Mesendoderm (in vitro differentiated cells): ENCODE measurements around the gene BET1L.
"Not testable (repeated sequence)": the region's sequence is repeated elsewhere in the genome, so short reads cannot be mapped to it uniquely, and the experiment has no call there.

ENCODE experiments used
- DNase-seq: peaks from one replicate; pipeline ENCODE4 v3.0.0; 2013
- H2AK5ac ChIP-seq: 2 replicates; pipeline ENCODE4 v1.6.1; 2013; ENCODE audit warnings: low read length, inconsistent platforms
- H2BK120ac ChIP-seq: 2 replicates; pipeline ENCODE4 v1.6.1; 2013; ENCODE audit warnings: low read depth, mild to moderate bottlenecking, low read length, moderate library complexity, mixed read lengths
- H2BK15ac ChIP-seq: replicated peaks from 2 replicates; pipeline ENCODE4 v1.6.1; 2013; ENCODE audit warnings: low read depth, mild to moderate bottlenecking, moderate library complexity
- H2BK5ac ChIP-seq: 2 replicates; pipeline ENCODE4 v1.6.1; 2013; ENCODE audit warnings: low read length, inconsistent platforms
- H3K18ac ChIP-seq: 2 replicates; pipeline ENCODE4 v1.6.1; 2013; ENCODE audit warnings: mild to moderate bottlenecking, low read length, mixed read lengths
- H3K23ac ChIP-seq: one replicate; pipeline ENCODE4 v1.6.1; 2013; ENCODE audit warnings: low read length
- H3K27ac ChIP-seq: 2 replicates; pipeline ENCODE4 v1.5.1; 2013; ENCODE audit warnings: low read depth, mild to moderate bottlenecking, inconsistent platforms, low read length, moderate library complexity
- H3K27me3 ChIP-seq: 2 replicates; pipeline ENCODE4 v1.6.1; 2013; ENCODE audit warnings: low read length, control low read depth, mild to moderate bottlenecking, inconsistent platforms; ENCODE audit not compliant: insufficient read depth, poor library complexity
- H3K36me3 ChIP-seq: 2 replicates; pipeline ENCODE4 v1.6.1; 2013; ENCODE audit warnings: low read length, inconsistent platforms; ENCODE audit not compliant: control insufficient read depth, insufficient read depth
- H3K4ac ChIP-seq: one replicate; pipeline ENCODE4 v1.6.1; 2013; ENCODE audit warnings: low read depth, mild to moderate bottlenecking, low read length, moderate library complexity
- H3K4me1 ChIP-seq: 2 replicates; pipeline ENCODE4 v1.6.1; 2013; ENCODE audit warnings: low read depth, low read length, inconsistent platforms; ENCODE audit not compliant: control insufficient read depth
- H3K4me2 ChIP-seq: 2 replicates; pipeline ENCODE4 v1.6.1; 2013; ENCODE audit warnings: low read length
- H3K4me3 ChIP-seq: 2 replicates; pipeline ENCODE4 v1.5.1; 2013; ENCODE audit warnings: mild to moderate bottlenecking, low read length
- H3K56ac ChIP-seq: one replicate; pipeline ENCODE4 v1.6.1; 2013; ENCODE audit warnings: low read length
- H3K79me1 ChIP-seq: 2 replicates; pipeline ENCODE4 v1.6.1; 2013; ENCODE audit warnings: low read length, inconsistent platforms
- H3K79me2 ChIP-seq: 2 replicates; pipeline ENCODE4 v1.6.1; 2013; ENCODE audit warnings: mild to moderate bottlenecking, low read length; ENCODE audit not compliant: control insufficient read depth, insufficient read depth
- H3K9ac ChIP-seq: 2 replicates; pipeline ENCODE4 v1.6.1; 2013; ENCODE audit warnings: low read length, inconsistent platforms
- H4K5ac ChIP-seq: one replicate; pipeline ENCODE4 v1.6.1; 2013; ENCODE audit warnings: low read length
- H4K8ac ChIP-seq: one replicate; pipeline ENCODE4 v1.6.1; 2013; ENCODE audit warnings: low read depth, mild to moderate bottlenecking, control low read depth, low read length, moderate library complexity
- WGBS: extraction: QIAGEN DNeasy Blood & Tissue Kit; methylation state at CpG from one replicate; pipeline ENCODE4 v1.1.7; 2013; ENCODE audit warnings: low lambda C conversion rate, missing lambda C conversion rate; ENCODE audit not compliant: insufficient coverage; ENCODE audit errors: extremely low coverage; 5-methylcytosine and 5-hydroxymethylcytosine counted together

Gene BET1L

DNA sequence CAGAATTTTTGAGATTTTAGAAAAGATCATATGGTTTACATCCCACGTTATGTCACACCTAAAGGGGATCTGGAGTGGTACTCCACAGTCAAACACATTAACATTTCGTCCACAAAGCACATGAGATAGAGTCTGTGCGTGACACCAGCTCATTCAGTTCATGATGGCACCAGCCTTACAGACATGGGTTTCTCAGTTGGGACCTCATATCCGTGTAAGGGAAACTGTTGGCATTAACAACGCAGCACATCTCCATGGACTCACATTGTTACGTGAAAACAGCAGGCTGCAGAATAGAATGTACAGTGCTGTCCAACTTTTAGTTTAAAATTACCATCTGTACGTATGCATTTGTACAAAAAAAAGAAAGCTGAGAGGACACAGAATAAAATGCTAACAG lies 14.3 kb upstream of the BET1L start:
- H3K23ac ChIP-seq, result no peak overlapping the region
- H3K36me3 ChIP-seq, result no peaks in the 10 kb centered on the region
- no peak overlapping the region for H2AK5ac ChIP-seq
- no peak overlapping the region for H3K4me3 ChIP-seq
- H3K4me2 ChIP-seq, result no peak overlapping the region
- no peaks in the 10 kb centered on the region for H3K79me1 ChIP-seq
- H3K27ac ChIP-seq, result no peak overlapping the region
- H3K18ac ChIP-seq, result no peak overlapping the region
- H2BK5ac ChIP-seq, result no peak overlapping the region
- no peak overlapping the region for H2BK15ac ChIP-seq
- no peak overlapping the region for H4K5ac ChIP-seq
- H3K9ac ChIP-seq, result no peak overlapping the region
- no peak overlapping the region for H3K4ac ChIP-seq
- no peaks in the 10 kb centered on the region for H3K4me1 ChIP-seq
- no peaks in the 10 kb centered on the region for H3K27me3 ChIP-seq
- DNase-seq, result no peak
- H2BK120ac ChIP-seq, result no peak overlapping the region
- WGBS, result no CpG with 5 or more reads among the region's 7 CpGs
- H4K8ac ChIP-seq, result no peak overlapping the region
- H3K79me2 ChIP-seq, result no peaks in the 10 kb centered on the region
- H3K56ac ChIP-seq, result no peak overlapping the region

DNA sequence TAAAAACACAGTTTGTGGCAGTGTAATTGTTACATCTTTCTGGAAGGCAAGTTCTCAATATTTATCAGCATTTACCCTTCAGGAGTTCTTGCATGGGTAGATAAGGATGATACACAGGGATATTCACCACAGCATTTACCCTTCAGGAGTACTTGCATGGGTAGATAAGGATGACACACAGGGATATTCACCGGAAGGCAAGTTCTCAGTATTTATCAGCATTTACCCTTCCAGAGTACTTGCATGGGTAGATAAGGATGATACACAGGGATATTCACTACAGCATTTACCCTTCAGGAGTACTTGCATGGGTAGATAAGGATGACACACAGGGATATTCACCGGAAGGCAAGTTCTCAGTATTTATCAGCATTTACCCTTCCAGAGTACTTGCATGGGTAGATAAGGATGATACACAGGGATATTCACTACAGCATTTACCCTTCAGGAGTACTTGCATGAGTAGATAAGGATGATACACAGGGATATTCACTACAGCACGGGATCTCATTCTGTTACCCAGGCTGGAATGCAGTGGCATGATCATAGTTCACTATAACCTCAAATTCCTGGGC lies 13.5 kb upstream of the BET1L start:
- not testable (repeated sequence) for H4K5ac ChIP-seq, H2BK120ac ChIP-seq, H2BK5ac ChIP-seq, H3K18ac ChIP-seq, H2BK15ac ChIP-seq, H3K27me3 ChIP-seq, H3K27ac ChIP-seq, H3K4me2 ChIP-seq, H3K79me1 ChIP-seq, H3K23ac ChIP-seq, H3K4ac ChIP-seq, H3K4me3 ChIP-seq, H4K8ac ChIP-seq, H3K36me3 ChIP-seq, H3K56ac ChIP-seq, H3K4me1 ChIP-seq, H3K9ac ChIP-seq, H2AK5ac ChIP-seq, H3K79me2 ChIP-seq
- peak; percentile 74 for DNase-seq
- WGBS, result no CpG with 5 or more reads among the region's 3 CpGs

GRCh38 chr11:218815-219593 lies 11.8 kb upstream of the BET1L start:
- no peak overlapping the region for H2BK120ac ChIP-seq
- H3K4me3 ChIP-seq, result no peak overlapping the region
- no peak overlapping the region for H3K18ac ChIP-seq
- H3K79me2 ChIP-seq, result no peaks in the 10 kb centered on the region
- H2BK5ac ChIP-seq, result no peak overlapping the region
- H3K9ac ChIP-seq, result no peak overlapping the region
- no peak for DNase-seq
- H3K4me2 ChIP-seq, result no peak overlapping the region
- H2BK15ac ChIP-seq, result no peak overlapping the region
- H3K36me3 ChIP-seq, result peaks cover 6% of the 10 kb centered on the region
- no peaks in the 10 kb centered on the region for H3K27me3 ChIP-seq
- H4K5ac ChIP-seq, result no peak overlapping the region
- WGBS, result no CpG with 5 or more reads among the region's 29 CpGs
- H3K79me1 ChIP-seq, result no peaks in the 10 kb centered on the region
- no peak overlapping the region for H3K4ac ChIP-seq
- H3K56ac ChIP-seq, result no peak overlapping the region
- no peak overlapping the region for H3K27ac ChIP-seq
- no peak overlapping the region for H2AK5ac ChIP-seq
- H4K8ac ChIP-seq, result no peak overlapping the region
- no peak overlapping the region for H3K23ac ChIP-seq
- no peaks in the 10 kb centered on the region for H3K4me1 ChIP-seq

GRCh38 chr11:217704-218103 lies 10.5 kb upstream of the BET1L start:
- H3K4me2 ChIP-seq, result no peak overlapping the region
- no peak overlapping the region for H3K18ac ChIP-seq
- H3K4me3 ChIP-seq, result no peak overlapping the region
- H4K8ac ChIP-seq, result no peak overlapping the region
- no peak overlapping the region for H4K5ac ChIP-seq
- no CpG with 5 or more reads among the region's 3 CpGs for WGBS
- H3K79me1 ChIP-seq, result peaks cover 2% of the 10 kb centered on the region
- no peak overlapping the region for H3K9ac ChIP-seq
- no peak overlapping the region for H2BK120ac ChIP-seq
- no peaks in the 10 kb centered on the region for H3K79me2 ChIP-seq
- H2BK15ac ChIP-seq, result no peak overlapping the region
- H3K36me3 ChIP-seq, result peaks cover 13% of the 10 kb centered on the region
- H3K23ac ChIP-seq, result no peak overlapping the region
- no peaks in the 10 kb centered on the region for H3K4me1 ChIP-seq
- H3K56ac ChIP-seq, result no peak overlapping the region
- no peak overlapping the region for H3K4ac ChIP-seq
- no peak overlapping the region for H3K27ac ChIP-seq
- H2BK5ac ChIP-seq, result no peak overlapping the region
- no peak for DNase-seq
- no peak overlapping the region for H2AK5ac ChIP-seq
- H3K27me3 ChIP-seq, result no peaks in the 10 kb centered on the region

DNA sequence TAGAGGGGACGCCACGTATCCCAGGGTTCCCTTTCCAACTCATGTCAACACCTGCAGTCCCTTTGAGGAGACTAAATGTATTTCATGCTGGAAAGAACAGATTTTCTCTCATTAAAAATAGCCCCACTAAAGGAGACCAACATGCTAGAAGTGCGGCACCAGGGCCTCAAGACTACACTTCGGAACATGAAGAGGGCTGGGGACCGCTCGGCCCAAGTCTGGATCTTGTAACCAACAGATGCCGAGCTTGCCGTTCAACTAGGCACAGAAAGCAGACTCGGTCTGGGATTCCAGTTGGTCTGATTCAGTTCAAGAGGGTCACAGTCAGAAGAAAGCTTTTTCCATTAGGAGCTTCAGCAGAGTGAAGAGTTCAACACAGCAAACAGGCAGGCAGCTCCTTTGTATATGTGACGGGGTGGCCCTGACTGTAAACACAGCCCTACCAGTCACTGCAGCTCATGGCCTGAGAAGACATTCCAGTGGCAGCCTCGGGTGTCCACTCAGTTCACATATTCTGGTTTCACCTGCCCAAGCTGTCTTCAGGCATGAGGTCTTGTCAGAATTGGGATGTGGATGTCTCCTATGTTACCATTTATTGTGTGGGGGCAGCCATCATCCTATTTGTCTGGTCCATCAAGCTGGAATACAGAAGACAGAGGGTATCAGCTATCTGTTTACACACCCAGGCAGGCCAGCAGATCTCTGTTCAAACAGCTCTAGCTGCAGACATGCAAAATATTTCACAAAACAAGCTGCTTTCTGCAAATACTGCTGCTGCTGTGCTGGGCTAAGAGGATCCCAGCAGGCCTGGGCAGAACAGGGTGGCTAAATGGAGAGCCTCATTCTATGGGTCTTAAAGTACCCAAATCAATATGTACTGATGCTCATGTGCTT lies 9.1 kb upstream of the BET1L start:
- H3K4me2 ChIP-seq, result no peak overlapping the region
- peaks cover 5% of the 10 kb centered on the region for H3K79me1 ChIP-seq
- no peak overlapping the region for H3K18ac ChIP-seq
- H3K4me3 ChIP-seq, result no peak overlapping the region
- H3K36me3 ChIP-seq, result peaks cover 18% of the 10 kb centered on the region
- no peak overlapping the region for H3K23ac ChIP-seq
- H3K27ac ChIP-seq, result no peak overlapping the region
- no peak overlapping the region for H4K8ac ChIP-seq
- H2BK5ac ChIP-seq, result no peak overlapping the region
- DNase-seq, result no peak
- no peaks in the 10 kb centered on the region for H3K4me1 ChIP-seq
- H3K56ac ChIP-seq, result no peak overlapping the region
- no peak overlapping the region for H2BK15ac ChIP-seq
- H2AK5ac ChIP-seq, result no peak overlapping the region
- WGBS, result no CpG with 5 or more reads among the region's 11 CpGs
- H3K27me3 ChIP-seq, result no peaks in the 10 kb centered on the region
- no peak overlapping the region for H3K9ac ChIP-seq
- no peak overlapping the region for H4K5ac ChIP-seq
- H3K79me2 ChIP-seq, result no peaks in the 10 kb centered on the region
- H3K4ac ChIP-seq, result no peak overlapping the region
- no peak overlapping the region for H2BK120ac ChIP-seq
